OCI-LY1 (cell line): ENCODE data around the gene ZNF30.
"Not testable (repeated sequence)": the region's sequence is repeated elsewhere in the genome, so short reads cannot be mapped to it uniquely, and the experiment has no call there.

Experiments used
- H2AFZ ChIP-seq: fragments of 200-600 bp; sonication (generic), shearing (Covaris generic); 2 replicates; pipeline ENCODE4 v1.6.0; 2014; ENCODE audit warnings: antibody characterized with exemption, mild to moderate bottlenecking, low read length
- H3F3A ChIP-seq: fragments of 200-600 bp; sonication (generic), shearing (Covaris generic); 2 replicates; pipeline ENCODE4 v1.6.0; 2014; ENCODE audit warnings: mild to moderate bottlenecking, antibody characterized with exemption, low read length, moderate library complexity; ENCODE audit not compliant: insufficient read depth
- H3K27ac ChIP-seq: fragments of 200-600 bp; sonication (generic); 2 replicates; pipeline ENCODE4 v1.5.1; 2014; ENCODE audit warnings: low read length, mixed run types, mild to moderate bottlenecking, low read depth; ENCODE audit not compliant: poor library complexity, severe bottlenecking
- H3K27me3 ChIP-seq: fragments of 200-600 bp; sonication (generic); 2 replicates; pipeline ENCODE4 v1.6.0; 2014; ENCODE audit warnings: antibody characterized with exemption, mild to moderate bottlenecking, low read length, moderate library complexity; ENCODE audit not compliant: insufficient read depth
- H3K36me3 ChIP-seq: fragments of 200-600 bp; sonication (generic); 2 replicates; pipeline ENCODE4 v1.6.1; 2014; ENCODE audit warnings: mild to moderate bottlenecking, antibody characterized with exemption, low read length, moderate library complexity, mixed read lengths; ENCODE audit not compliant: insufficient read depth
- H3K4me1 ChIP-seq: fragments of 200-600 bp; sonication (generic); 2 replicates; pipeline ENCODE4 v1.5.1; 2014; ENCODE audit warnings: mild to moderate bottlenecking, low read length, moderate library complexity; ENCODE audit not compliant: insufficient read depth, severe bottlenecking
- H3K4me2 ChIP-seq: fragments of 200-600 bp; sonication (generic), shearing (Covaris generic); 2 replicates; pipeline ENCODE4 v1.6.1; 2014; ENCODE audit warnings: low read length
- H3K4me3 ChIP-seq: fragments of 200-600 bp; sonication (generic); 2 replicates; pipeline ENCODE4 v1.5.1; 2014; ENCODE audit warnings: low read length, low read depth, mild to moderate bottlenecking, mixed read lengths; ENCODE audit not compliant: poor library complexity, severe bottlenecking
- H3K79me2 ChIP-seq: fragments of 200-600 bp; shearing (Covaris generic); 2 replicates; pipeline ENCODE4 v1.6.1; 2016; ENCODE audit warnings: mixed run types, low read length, mixed read lengths; ENCODE audit not compliant: insufficient read depth
- H3K9ac ChIP-seq: fragments of 200-600 bp; sonication (generic), shearing (Covaris generic); 2 replicates; pipeline ENCODE4 v1.6.1; 2014; ENCODE audit warnings: mild to moderate bottlenecking, low read length, mixed read lengths
- H3K9me2 ChIP-seq: fragments of 200-600 bp; sonication (generic), shearing (Covaris generic); 2 replicates; pipeline ENCODE4 v1.6.1; 2014; ENCODE audit warnings: low read depth, mild to moderate bottlenecking, low read length, mixed read lengths
- H3K9me3 ChIP-seq: fragments of 200-600 bp; shearing (Covaris generic); 2 replicates; pipeline ENCODE4 v1.6.1; 2014; ENCODE audit warnings: low read length, mixed read lengths
- H4K20me1 ChIP-seq: fragments of 200-600 bp; sonication (generic), shearing (Covaris generic); 2 replicates; pipeline ENCODE4 v1.6.0; 2016; ENCODE audit warnings: mild to moderate bottlenecking, low read length; ENCODE audit not compliant: insufficient read depth
- EZH2 ChIP-seq: fragments of 200-600 bp; sonication (generic), shearing (Covaris generic); IDR thresholded peaks from 2 replicates; pipeline ENCODE4 v1.8.0; 2017; ENCODE audit warnings: borderline replicate concordance, mixed run types, mild to moderate bottlenecking, antibody characterized with exemption, low read length, moderate library complexity, mixed read lengths
- TF ChIP-seq, protein P1 (sequence below): fragments of 200-600 bp; sonication (generic), shearing (Covaris generic); IDR thresholded peaks from 2 replicates; pipeline ENCODE4 v1.5.1; 2017; ENCODE audit warnings: mild to moderate bottlenecking, antibody characterized with exemption, low read length, moderate library complexity, mixed read lengths

The ZNF30 gene

DNA sequence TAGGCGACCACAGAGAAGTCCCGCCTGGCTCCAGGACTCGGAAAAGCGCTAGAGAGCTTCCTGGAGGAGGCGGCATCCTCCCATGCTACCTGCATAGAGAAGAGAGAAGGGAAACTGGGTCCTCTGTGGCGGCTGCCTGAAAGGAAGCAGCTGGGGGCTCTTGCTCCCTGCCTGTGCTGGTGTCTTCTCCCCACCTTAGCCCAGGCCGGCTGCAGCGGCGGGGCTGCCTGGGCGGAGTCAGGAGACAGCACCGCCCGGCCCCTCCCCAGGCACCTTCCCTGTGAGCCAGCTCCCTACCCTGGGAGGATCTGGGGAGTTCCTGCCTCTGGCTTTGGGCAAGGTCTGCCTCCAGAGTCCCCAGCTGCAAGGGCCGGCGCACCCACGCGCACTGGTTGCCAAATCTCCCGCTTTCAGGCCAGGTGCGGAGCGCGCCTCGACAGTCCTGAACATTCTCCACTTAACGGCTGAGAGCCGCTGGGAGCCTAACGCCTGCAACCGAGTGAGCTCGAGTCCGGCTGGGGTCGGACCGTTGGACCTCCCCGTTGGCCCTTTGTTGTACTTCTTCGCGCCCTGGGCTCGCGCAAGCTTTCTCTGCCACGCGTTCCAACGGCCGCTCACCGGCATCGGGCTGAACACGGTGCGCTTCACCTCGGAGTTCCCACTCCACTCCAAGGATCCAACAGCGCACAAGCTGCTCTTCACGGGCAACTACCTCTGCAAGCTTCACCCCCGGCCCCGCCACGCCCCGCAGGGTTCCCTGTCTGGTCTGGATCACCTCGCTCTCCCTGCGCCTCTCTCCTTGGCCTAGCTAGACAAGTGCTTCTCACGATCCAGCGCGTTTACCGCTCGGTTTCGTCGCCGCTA, 21.8 kb upstream of the ZNF30 start:
- H3K4me1 ChIP-seq = no peaks in the 10 kb centered on the region
- H3K79me2 ChIP-seq = no peaks in the 10 kb centered on the region
- H3F3A ChIP-seq = no peaks in the 10 kb centered on the region
- H3K27ac ChIP-seq = no peak overlapping the region
- H3K27me3 ChIP-seq = no peaks in the 10 kb centered on the region
- H2AFZ ChIP-seq = no peak overlapping the region
- TF ChIP-seq EZH2 = no peak
- TF ChIP-seq, protein P1, sequence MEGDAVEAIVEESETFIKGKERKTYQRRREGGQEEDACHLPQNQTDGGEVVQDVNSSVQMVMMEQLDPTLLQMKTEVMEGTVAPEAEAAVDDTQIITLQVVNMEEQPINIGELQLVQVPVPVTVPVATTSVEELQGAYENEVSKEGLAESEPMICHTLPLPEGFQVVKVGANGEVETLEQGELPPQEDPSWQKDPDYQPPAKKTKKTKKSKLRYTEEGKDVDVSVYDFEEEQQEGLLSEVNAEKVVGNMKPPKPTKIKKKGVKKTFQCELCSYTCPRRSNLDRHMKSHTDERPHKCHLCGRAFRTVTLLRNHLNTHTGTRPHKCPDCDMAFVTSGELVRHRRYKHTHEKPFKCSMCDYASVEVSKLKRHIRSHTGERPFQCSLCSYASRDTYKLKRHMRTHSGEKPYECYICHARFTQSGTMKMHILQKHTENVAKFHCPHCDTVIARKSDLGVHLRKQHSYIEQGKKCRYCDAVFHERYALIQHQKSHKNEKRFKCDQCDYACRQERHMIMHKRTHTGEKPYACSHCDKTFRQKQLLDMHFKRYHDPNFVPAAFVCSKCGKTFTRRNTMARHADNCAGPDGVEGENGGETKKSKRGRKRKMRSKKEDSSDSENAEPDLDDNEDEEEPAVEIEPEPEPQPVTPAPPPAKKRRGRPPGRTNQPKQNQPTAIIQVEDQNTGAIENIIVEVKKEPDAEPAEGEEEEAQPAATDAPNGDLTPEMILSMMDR = no peak
- no peaks in the 10 kb centered on the region for H4K20me1 ChIP-seq
- 0 out of 2 replicates have a peak, but pooled peaks cover 3% of the 10 kb centered on the region for H3K9me3 ChIP-seq
- H3K9ac ChIP-seq = no peak overlapping the region
- no peak overlapping the region for H3K4me3 ChIP-seq
- no peaks in the 10 kb centered on the region for H3K9me2 ChIP-seq
- no peaks in the 10 kb centered on the region for H3K36me3 ChIP-seq
- H3K4me2 ChIP-seq = no peak overlapping the region

DNA sequence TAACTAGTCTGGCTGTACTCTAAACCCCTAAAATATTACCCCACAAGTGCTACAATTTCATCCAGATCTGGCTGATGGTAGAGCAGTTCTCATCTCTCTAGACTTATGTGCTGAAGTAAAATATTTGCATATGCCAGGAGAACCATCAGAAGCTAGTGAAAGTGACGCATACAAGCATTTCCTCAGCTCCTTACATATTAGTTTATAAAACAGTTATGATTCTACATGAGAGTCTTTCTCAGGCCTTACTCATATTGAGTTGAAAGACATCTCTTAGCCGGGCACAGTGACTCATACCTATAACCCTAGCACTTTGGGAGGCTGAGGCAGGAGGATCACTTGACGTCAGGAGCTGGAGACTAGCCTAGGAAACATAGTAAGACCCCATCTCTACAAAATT, 15.9 kb upstream of the ZNF30 start:
- no peak for TF ChIP-seq EZH2
- TF ChIP-seq, protein P1 = no peak
- H3F3A ChIP-seq = no peaks in the 10 kb centered on the region
- no peaks in the 10 kb centered on the region for H3K79me2 ChIP-seq
- no peaks in the 10 kb centered on the region for H3K36me3 ChIP-seq
- H3K4me2 ChIP-seq = no peak overlapping the region
- H3K27ac ChIP-seq = no peak overlapping the region
- no peak overlapping the region for H3K4me3 ChIP-seq
- H3K9me3 ChIP-seq = no peaks in the 10 kb centered on the region
- no peaks in the 10 kb centered on the region for H3K27me3 ChIP-seq
- no peaks in the 10 kb centered on the region for H4K20me1 ChIP-seq
- no peaks in the 10 kb centered on the region for H3K9me2 ChIP-seq
- H3K9ac ChIP-seq = no peak overlapping the region
- no peaks in the 10 kb centered on the region for H3K4me1 ChIP-seq
- no peak overlapping the region for H2AFZ ChIP-seq

GRCh38 chr19:34917144-34917543, 9.6 kb upstream of the ZNF30 start:
- H3K27ac ChIP-seq, H3K79me2 ChIP-seq, H2AFZ ChIP-seq, H3K4me1 ChIP-seq, H3K27me3 ChIP-seq, H3K4me2 ChIP-seq, H3K36me3 ChIP-seq, H3K9me2 ChIP-seq, H3K9ac ChIP-seq, H3K9me3 ChIP-seq, H3K4me3 ChIP-seq, H4K20me1 ChIP-seq, H3F3A ChIP-seq: not testable (repeated sequence)

DNA sequence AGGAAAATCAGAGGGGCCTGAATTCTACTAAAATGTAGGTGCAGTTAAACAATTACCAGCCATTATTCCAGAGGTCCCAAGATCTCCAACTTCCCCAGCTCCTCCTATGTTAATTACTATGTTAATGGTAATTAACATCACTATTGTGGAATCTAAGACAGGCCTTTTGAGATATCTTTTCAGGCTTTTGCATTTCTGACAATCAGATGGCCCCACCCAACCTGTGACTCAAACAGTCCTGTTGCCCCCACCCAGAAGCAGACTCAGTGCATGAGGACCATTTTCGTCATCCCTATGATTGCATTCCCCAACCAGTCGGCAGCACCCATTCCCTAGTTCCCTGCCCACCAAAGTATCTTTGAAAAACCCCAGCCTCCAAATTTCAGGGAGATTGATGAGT, 8.5 kb upstream of the ZNF30 start:
- Histone ChIP-seq H3K79me2 (no peaks in the 10 kb centered on the region), H3K27me3 (no peaks in the 10 kb centered on the region), H3K4me3 (no peak overlapping the region), H3K4me1 (no peaks in the 10 kb centered on the region), H3F3A (no peaks in the 10 kb centered on the region), H2AFZ (no peak overlapping the region), H3K36me3 (no peaks in the 10 kb centered on the region), H3K27ac (no peak overlapping the region), H3K9ac (no peak overlapping the region), H3K9me3 (no peaks in the 10 kb centered on the region; the same call in 1 of the 2 replicates), H3K9me2 (no peaks in the 10 kb centered on the region), H4K20me1 (no peaks in the 10 kb centered on the region), H3K4me2 (no peak overlapping the region)
- TF ChIP-seq EZH2 = no peak
- TF ChIP-seq, protein P1 = no peak

GRCh38 chr19:34920090-34920786, 6.5 kb upstream of the ZNF30 start:
- not testable (repeated sequence) for H3K9me3 ChIP-seq, H3K4me3 ChIP-seq, H2AFZ ChIP-seq, H3F3A ChIP-seq, H3K27ac ChIP-seq, H3K36me3 ChIP-seq, H3K4me2 ChIP-seq, H3K79me2 ChIP-seq, H4K20me1 ChIP-seq, H3K9ac ChIP-seq, H3K27me3 ChIP-seq, H3K9me2 ChIP-seq, H3K4me1 ChIP-seq
